AG09319 (cell line): Measurements from ENCODE around the gene TMED1.

Experiments used
- DNase-seq: peaks from one replicate; pipeline ENCODE4 v3.0.0-alpha.2; 2010; ENCODE audit warnings: low read depth; ENCODE audit errors: extremely low read depth
- CTCF ChIP-seq: IDR thresholded peaks from 2 replicates; pipeline ENCODE4 v1.5.1; 2011; ENCODE audit warnings: low read depth, mild to moderate bottlenecking, inconsistent platforms, low read length, moderate library complexity

Gene TMED1

GRCh38 chr19:10855879-10856522 is 20.0 kb upstream of the TMED1 start:
- no peak for DNase-seq
- peak; percentile 34 for TF ChIP-seq CTCF

GRCh38 chr19:10854350-10855089 is 18.5 kb upstream of the TMED1 start:
- TF ChIP-seq CTCF, result no peak
- no peak for DNase-seq

- no peak for DNase-seq
- no peak for TF ChIP-seq CTCF
Observed at GRCh38 chr19:10852941-10853340, 16.9 kb upstream of the TMED1 start.

GRCh38 chr19:10852098-10852800 is 16.2 kb upstream of the TMED1 start:
- no peak for TF ChIP-seq CTCF
- DNase-seq, result no peak

GRCh38 chr19:10850631-10851030 is 14.6 kb upstream of the TMED1 start:
- DNase-seq, result no peak
- TF ChIP-seq CTCF, result no peak

GRCh38 chr19:10848230-10848856 is 12.3 kb upstream of the TMED1 start, which contains the start of gene C19orf38:
TSS of gene C19orf38 (plus strand) at chr19:10848415. CDS start at chr19:10848509, 94 bp downstream.
- DNase-seq, result no peak
- no peak for TF ChIP-seq CTCF
